ENCODE measurements around the gene CCL25. TPM values are rescaled to one million over a fixed set of nuclear protein-coding genes. Genes with fewer than 3 reads are reported as not detected.
"Not testable (repeated sequence)": the region's sequence is repeated elsewhere in the genome, so short reads cannot be mapped to it uniquely, and the experiment has no call there.

CCL25 gene, protein sequence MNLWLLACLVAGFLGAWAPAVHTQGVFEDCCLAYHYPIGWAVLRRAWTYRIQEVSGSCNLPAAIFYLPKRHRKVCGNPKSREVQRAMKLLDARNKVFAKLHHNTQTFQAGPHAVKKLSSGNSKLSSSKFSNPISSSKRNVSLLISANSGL
- not detected for polyA plus RNA-seq (2012; ENCODE audit: missing spikeins)

DNA sequence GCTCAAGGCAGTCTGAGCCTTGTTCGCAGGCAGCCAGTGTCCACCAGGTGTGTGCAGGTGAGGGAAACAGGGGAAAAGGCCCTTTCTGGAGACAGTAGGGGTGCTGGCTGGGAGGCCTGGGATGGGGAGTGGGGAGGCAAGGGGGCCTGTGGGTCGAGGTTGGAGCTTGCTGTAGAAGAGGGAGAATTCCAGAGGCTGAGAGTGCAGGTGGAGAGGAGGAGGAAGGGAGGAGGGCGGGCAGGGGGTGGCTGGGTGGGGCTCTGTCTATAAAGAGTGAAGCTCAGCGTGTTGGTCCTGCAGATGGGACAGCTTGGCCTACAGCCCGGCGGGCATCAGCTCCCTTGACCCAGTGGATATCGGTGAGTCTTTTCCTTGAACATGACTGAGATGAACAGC, at the start of gene CCL25:
CCL25 (plus strand) TSS at position 297 of the 396 bp plus-strand sequence. CDS start 290 bp downstream, outside the sequence.
- no peak for FAIRE-seq
- no peak for TF ChIP-seq POLR2A (IDR thresholded peaks at IDR 0.05; ENCODE audit: low read depth, low read length)
- TF ChIP-seq TAF1 (IDR thresholded peaks at IDR 0.05; ENCODE audit: borderline replicate concordance, low read depth, low read length) = no peak
- TF ChIP-seq POLR2AphosphoS5 (IDR thresholded peaks at IDR 0.05; ENCODE audit: low read depth, low read length) = no peak
- DNase-seq (ENCODE audit: insufficient read length) = no peak

DNA sequence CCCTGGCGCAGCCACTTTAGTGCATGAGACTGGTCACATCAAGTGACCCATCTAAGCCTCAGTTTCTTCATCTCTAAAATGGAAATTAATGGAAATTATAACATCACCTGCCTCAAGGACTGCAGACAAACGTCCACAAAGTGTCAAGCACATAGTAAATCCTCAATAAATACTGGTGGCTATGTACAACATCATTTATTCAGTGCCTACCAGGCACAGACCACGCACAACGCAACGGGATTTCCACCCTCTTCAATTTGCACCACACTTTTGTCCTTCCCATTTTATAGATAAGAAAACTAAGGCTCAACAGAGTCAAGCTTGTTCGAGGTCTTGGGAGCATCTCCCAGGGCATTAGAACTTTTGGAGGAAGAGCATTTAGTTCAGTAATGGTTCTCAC, 48.6 kb upstream of the CCL25 start:
- TF ChIP-seq POLR2A (IDR thresholded peaks at IDR 0.05; ENCODE audit: low read depth, low read length) = no peak
- no peak for TF ChIP-seq TAF1 (IDR thresholded peaks at IDR 0.05; ENCODE audit: borderline replicate concordance, low read depth, low read length)
- no peak for TF ChIP-seq POLR2AphosphoS5 (IDR thresholded peaks at IDR 0.05; ENCODE audit: low read depth, low read length)
- FAIRE-seq = no peak
- no peak for DNase-seq (ENCODE audit: insufficient read length)

DNA sequence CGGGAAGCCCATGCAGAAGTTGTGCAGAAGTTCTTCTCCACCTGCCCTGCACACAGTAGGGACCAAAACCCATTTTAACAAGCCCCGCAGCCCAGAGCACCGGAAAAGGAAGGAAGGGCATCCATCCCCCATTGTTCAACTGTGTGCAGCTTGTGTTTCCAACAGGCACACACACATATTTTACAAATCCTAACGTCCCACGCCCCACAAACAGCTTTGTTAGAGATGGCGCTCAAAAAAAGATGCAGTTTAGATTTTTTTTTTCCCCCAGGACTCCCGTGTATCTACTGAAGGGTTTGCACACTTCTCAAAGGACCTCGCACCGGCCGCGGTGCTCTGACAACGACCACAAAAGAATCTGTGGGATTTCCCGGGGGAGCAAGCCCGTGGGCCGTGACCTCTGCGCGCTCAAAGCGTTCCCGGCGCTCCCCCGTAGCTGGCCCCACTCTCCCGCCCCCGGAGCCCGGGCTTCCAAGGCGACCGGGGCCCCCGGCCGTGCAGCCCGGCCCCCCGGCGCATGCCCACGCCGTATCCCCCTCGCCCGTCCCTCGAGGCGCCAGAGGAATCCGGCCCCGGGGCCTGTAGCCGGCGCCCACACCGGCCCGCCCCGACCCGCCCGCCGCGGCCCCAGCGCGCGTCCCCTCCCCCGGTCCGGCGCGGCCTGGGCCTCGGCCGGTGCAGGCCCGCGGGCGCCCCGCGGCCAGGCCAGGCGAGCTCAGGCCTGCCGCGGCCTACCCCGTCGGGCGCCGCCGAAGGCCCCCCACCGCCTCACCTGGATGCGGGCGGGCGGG, 47.6 kb upstream of the CCL25 start:
- FAIRE-seq (no peak), DNase-seq (ENCODE audit: insufficient read length) (no peak)
- TF ChIP-seq POLR2AphosphoS5 (IDR thresholded peaks at IDR 0.05; ENCODE audit: low read depth, low read length) (no peak), TAF1 (IDR thresholded peaks at IDR 0.05; ENCODE audit: borderline replicate concordance, low read depth, low read length) (no peak), POLR2A (IDR thresholded peaks at IDR 0.05; ENCODE audit: low read depth, low read length) (no peak)

DNA sequence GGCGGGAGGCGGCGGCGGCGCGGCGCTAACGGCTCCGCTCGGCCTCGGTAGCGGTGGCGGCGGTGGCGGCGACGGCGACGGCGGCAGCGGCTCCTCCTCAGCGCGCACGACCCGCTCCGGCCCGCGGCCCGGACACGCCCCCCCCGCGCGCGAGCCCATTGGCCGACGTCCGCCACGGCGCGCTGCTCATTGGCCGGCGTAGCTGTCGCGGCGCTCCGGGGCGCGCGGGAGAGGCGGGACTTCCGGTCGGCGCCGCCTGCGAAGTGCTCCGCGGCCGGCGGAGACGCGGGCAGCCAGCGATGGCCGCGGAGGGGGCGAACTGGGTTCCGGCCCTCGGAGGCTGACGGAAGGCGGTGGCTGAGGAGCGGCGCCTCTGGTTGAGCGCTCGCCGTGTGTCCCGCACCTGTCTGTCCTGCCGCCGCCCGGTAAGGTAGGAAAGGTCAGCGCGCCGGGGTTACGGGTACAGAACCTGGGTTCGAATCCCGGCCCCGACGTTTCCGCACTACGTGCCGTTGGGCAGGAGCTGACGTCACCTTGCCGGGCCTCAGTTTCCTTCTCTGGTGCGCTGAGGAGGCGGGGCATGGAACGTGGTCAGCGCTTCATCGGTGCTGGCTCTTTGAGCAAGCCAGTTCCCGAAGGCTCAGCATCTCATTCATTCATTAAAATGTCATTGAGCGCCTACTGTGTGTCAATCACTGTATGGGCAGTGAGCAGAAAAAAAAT, 46.9 kb upstream of the CCL25 start, which contains the start of gene ELAVL1:
ELAVL1 (minus strand) TSS at position 108 of the 723 bp plus-strand sequence. CDS start 13,826 bp downstream, outside the sequence.
- DNase-seq (ENCODE audit: insufficient read length) (peak; percentile 95), FAIRE-seq (peak; percentile 95)
- TF ChIP-seq TAF1 (IDR thresholded peaks at IDR 0.05; ENCODE audit: borderline replicate concordance, low read depth, low read length) (peak; percentile 76; the same call in 1 of the 2 replicates), POLR2A (IDR thresholded peaks at IDR 0.05; ENCODE audit: low read depth, low read length) (peak; percentile 88; the same call in 1 of the 2 replicates), POLR2AphosphoS5 (IDR thresholded peaks at IDR 0.05; ENCODE audit: low read depth, low read length) (peak; percentile 75)

DNA sequence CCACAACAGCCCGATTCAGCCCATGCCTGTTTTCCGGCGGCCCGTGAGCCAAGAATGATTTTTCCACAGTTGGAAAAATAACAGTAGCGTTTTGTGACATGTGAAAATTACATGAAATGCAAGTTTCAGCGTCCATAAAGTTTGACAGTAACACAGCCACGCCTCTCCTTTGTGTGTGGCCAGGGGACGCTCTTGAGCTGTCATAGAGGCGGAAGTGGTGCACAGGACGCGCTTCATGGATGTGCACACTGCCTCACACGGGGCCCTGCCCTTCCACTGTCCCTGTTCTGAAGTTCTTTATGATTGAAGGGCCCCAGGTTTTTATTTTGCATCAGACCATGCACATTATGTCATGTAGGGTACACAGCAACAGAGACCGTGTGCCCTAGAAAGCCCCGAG, 34.8 kb upstream of the CCL25 start:
- TF ChIP-seq TAF1 (IDR thresholded peaks at IDR 0.05; ENCODE audit: borderline replicate concordance, low read depth, low read length) = no peak
- FAIRE-seq (peak; percentile 83), DNase-seq (ENCODE audit: insufficient read length) (peak; percentile 60)

DNA sequence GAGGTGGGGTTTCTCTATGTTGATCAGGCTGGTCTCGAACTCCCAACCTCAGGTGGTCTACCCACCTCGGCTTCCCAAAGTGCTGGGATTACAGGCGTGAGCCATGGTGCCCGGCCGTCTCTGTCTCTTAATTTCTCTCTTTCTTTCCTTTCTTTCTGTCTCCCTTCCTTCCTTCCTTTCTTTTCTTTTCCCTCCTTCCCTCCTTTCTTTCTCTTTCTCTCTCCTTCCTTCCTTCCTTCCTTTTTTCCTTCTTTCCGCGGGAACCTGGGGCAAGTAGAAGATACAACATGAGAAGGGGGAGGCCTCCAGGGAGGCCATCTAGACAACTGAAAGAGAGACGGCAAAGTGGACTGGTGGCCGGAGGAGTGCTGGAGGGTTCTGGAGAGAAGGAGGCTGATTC, 31.9 kb upstream of the CCL25 start:
- TF ChIP-seq POLR2A (IDR thresholded peaks at IDR 0.05; ENCODE audit: low read depth, low read length) (no peak), POLR2AphosphoS5 (IDR thresholded peaks at IDR 0.05; ENCODE audit: low read depth, low read length) (no peak), TAF1 (IDR thresholded peaks at IDR 0.05; ENCODE audit: borderline replicate concordance, low read depth, low read length) (no peak)
- FAIRE-seq (no peak), DNase-seq (ENCODE audit: insufficient read length) (no peak)

DNA sequence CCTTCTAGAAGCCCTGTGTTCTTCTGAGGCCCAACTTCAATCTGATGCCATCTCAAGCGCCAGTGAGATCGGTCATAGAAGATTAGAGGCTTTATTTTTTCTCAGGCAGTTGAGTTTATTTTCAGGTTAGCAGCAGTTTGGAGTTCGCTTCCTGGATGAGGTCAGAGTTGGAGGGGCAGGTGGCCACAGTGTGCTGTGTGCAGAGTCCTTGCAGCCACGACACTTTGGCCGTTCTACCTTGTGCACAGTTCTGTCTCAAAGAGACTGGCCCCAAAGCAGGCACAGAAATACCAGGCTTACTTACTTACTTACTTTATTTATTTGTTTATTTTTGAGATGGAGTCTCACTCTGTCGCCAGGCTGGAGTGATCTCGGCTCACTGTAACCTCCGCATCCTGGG, 31.2 kb upstream of the CCL25 start:
- DNase-seq (ENCODE audit: insufficient read length) = no peak
- TF ChIP-seq POLR2A (IDR thresholded peaks at IDR 0.05; ENCODE audit: low read depth, low read length) (no peak), POLR2AphosphoS5 (IDR thresholded peaks at IDR 0.05; ENCODE audit: low read depth, low read length) (no peak), TAF1 (IDR thresholded peaks at IDR 0.05; ENCODE audit: borderline replicate concordance, low read depth, low read length) (no peak)
- FAIRE-seq = no peak

DNA sequence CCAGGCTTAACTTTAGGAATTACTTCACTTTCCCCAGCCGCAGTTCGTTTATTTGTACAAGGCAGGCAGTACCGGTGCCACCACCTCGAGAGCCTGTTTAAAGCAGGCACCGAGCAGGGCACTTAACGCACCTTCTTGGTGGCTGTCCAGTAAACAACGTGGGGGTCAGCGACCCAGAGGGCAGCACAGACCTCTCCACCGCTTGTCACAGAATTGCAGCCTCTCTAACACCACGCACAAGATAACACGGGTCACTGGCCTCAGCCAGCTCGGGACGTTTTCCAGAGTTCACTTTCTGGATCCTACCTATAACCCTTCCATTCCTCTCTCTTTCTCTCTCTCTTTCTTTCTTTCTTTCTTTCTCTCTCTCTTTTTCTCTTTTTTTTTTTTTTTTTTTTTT, 30.3 kb upstream of the CCL25 start:
- FAIRE-seq = no peak
- no peak for DNase-seq (ENCODE audit: insufficient read length)

DNA sequence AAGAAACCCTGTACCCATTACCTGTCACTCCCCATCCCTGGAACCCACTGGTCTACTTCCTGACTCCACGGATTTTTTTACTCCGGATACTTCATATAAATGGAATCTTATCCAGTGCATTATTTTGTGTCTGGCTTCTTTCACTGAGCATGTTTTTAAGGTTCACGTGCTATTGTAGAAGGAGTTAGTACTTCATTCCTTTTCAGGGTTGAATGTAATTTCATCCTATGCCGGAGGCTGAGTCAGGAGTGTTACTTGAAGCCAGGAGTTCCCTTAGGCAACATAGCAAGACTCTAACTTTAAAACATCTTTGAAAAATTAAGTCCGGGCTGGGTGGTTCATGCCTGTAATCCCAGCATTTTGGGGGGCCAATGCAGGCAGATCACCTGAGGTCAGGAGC, 29.2 kb upstream of the CCL25 start:
- no peak for TF ChIP-seq TAF1 (IDR thresholded peaks at IDR 0.05; ENCODE audit: borderline replicate concordance, low read depth, low read length)
- TF ChIP-seq POLR2AphosphoS5 (IDR thresholded peaks at IDR 0.05; ENCODE audit: low read depth, low read length) = no peak
- TF ChIP-seq POLR2A (IDR thresholded peaks at IDR 0.05; ENCODE audit: low read depth, low read length) = no peak
- DNase-seq (ENCODE audit: insufficient read length) (no peak), FAIRE-seq (no peak)

More for the DNA sequence above, 30.3 kb upstream of the CCL25 start:
- TF ChIP-seq POLR2A (IDR thresholded peaks at IDR 0.05; ENCODE audit: low read depth, low read length) (no peak), POLR2AphosphoS5 (IDR thresholded peaks at IDR 0.05; ENCODE audit: low read depth, low read length) (no peak), TAF1 (IDR thresholded peaks at IDR 0.05; ENCODE audit: borderline replicate concordance, low read depth, low read length) (no peak)

DNA sequence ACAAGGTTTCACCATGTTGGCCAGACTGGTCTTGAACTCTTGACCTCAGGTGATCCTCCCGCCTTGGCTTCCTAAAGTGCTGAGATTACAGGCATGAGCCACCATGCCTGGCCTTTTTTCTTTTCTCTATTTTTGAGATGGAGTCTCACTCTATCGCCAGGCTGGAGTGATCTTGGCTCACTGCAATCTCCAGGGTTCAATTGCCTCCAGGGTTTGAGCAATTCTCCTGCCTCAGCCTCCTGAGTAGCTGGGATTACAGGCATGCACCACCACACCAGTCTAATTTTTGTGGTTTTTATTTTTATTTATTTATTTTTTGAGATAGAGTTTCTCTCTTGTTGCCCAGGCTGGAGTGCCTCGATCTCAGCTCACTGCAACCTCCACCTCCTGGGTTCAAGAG, 28.3 kb upstream of the CCL25 start:
- not testable (repeated sequence) for FAIRE-seq; DNase-seq (ENCODE audit: insufficient read length)

DNA sequence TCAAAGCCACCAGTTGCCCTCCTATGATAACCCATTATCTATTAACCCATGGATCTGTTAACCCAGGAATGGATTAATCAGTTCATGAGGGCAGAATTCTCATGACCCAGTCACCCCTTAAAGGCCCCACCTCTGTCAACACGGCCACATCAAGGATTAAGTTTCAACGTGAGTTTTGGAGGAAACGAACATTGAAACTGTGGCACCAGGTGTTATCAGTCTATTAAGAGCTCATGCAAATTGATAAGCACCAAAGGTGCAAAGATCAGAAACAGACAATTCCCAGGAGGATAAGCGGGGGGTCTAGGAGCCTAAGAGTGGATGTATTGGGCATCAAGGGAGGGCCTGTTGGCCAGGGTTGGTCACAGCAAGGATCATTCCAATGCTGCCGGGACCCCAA, 27.2 kb upstream of the CCL25 start:
- DNase-seq (ENCODE audit: insufficient read length) (no peak), FAIRE-seq (no peak)
- TF ChIP-seq POLR2AphosphoS5 (IDR thresholded peaks at IDR 0.05; ENCODE audit: low read depth, low read length) (no peak), TAF1 (IDR thresholded peaks at IDR 0.05; ENCODE audit: borderline replicate concordance, low read depth, low read length) (no peak), POLR2A (IDR thresholded peaks at IDR 0.05; ENCODE audit: low read depth, low read length) (no peak)
